Endothelial cell of umbilical vein (primary cell): ENCODE results near the gene ATXN1.
"Not testable (repeated sequence)": the region's sequence is repeated elsewhere in the genome, so short reads cannot be mapped to it uniquely, and the experiment has no call there.

Source experiments
- EZH2 ChIP-seq: IDR thresholded peaks from 2 replicates; pipeline ENCODE4 v1.6.1; 2012; ENCODE audit warnings: borderline replicate concordance, low read depth, mild to moderate bottlenecking, moderate library complexity, low read length, inconsistent platforms; ENCODE audit not compliant: severe bottlenecking
- POLR2A ChIP-seq: IDR thresholded peaks from 2 replicates; pipeline ENCODE4 v1.6.1; 2012; ENCODE audit warnings: low read depth, mild to moderate bottlenecking, control low read depth, low read length
- TF ChIP-seq, protein P1 (sequence below), 2 donors: IDR thresholded peaks; 1 replicate in 1 of 2; 2 replicates in 1 of 2; pipeline ENCODE4 v1.5.1; 2011; ENCODE audit warnings: low read length in 2 of 2, mild to moderate bottlenecking in 2 of 2, moderate library complexity in 2 of 2, control low read depth in 1 of 2, inconsistent platforms in 1 of 2, low read depth in 1 of 2; ENCODE audit not compliant: insufficient read depth in 1 of 2; ENCODE audit errors: extremely low read depth in 1 of 2

DNA sequence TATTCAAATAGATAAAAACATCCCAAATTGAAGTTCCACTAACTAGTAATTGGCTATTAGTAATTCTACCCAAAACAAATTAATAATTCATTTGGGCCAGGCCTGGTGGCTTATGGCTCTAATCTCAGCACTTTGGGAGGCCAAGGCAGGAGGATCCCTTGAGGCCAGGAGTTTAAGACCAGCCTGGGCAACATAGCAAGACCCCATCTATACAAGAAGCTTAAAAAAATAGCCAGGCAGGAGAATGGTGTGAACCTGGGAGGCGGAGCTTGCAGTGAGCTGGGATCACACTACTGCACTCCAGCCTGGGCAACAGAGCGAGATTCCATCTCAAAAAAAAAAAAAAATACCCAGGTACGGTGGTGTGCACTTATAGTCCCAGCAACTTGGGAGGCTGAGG is 379.3 kb downstream of the ATXN1 start:
- TF ChIP-seq POLR2A, EZH2: not testable (repeated sequence)
- TF ChIP-seq, protein P1, sequence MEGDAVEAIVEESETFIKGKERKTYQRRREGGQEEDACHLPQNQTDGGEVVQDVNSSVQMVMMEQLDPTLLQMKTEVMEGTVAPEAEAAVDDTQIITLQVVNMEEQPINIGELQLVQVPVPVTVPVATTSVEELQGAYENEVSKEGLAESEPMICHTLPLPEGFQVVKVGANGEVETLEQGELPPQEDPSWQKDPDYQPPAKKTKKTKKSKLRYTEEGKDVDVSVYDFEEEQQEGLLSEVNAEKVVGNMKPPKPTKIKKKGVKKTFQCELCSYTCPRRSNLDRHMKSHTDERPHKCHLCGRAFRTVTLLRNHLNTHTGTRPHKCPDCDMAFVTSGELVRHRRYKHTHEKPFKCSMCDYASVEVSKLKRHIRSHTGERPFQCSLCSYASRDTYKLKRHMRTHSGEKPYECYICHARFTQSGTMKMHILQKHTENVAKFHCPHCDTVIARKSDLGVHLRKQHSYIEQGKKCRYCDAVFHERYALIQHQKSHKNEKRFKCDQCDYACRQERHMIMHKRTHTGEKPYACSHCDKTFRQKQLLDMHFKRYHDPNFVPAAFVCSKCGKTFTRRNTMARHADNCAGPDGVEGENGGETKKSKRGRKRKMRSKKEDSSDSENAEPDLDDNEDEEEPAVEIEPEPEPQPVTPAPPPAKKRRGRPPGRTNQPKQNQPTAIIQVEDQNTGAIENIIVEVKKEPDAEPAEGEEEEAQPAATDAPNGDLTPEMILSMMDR (IDR thresholded peaks at IDR 0.05; ENCODE audit: extremely low read depth in 1 of 2, insufficient read depth in 1 of 2, low read depth in 1 of 2, low read length in 2 of 2): not testable (repeated sequence)
